Smooth muscle cell (in vitro differentiated cells): ENCODE results near the gene SSPN. TPM values are rescaled to one million over a fixed set of nuclear protein-coding genes. Genes with fewer than 3 reads are reported as not detected.

Experiments
- DNase-seq: peaks from one replicate; lab custom pipeline; 2025; ENCODE audit not compliant: unreplicated experiment; lab: John Stamatoyannopoulos, UW
- H2AFZ ChIP-seq: fragments of 200-600 bp; sonication (generic); 2 replicates; pipeline ENCODE4 v1.6.0; 2016; ENCODE audit warnings: antibody characterized with exemption, low read depth, mild to moderate bottlenecking
- H3F3A ChIP-seq: fragments of 200-600 bp; sonication (generic); 2 replicates; pipeline ENCODE4 v1.6.0; 2017; ENCODE audit warnings: antibody characterized with exemption, low read depth
- H3K27ac ChIP-seq: fragments of 200-600 bp; sonication (generic); 2 replicates; pipeline ENCODE4 v1.5.1; 2016; ENCODE audit warnings: low read depth, mild to moderate bottlenecking
- H3K27me3 ChIP-seq: fragments of 200-600 bp; sonication (generic); 2 replicates; pipeline ENCODE4 v1.6.1; 2016; ENCODE audit warnings: low read depth, mild to moderate bottlenecking
- H3K36me3 ChIP-seq: fragments of 200-600 bp; sonication (generic); 2 replicates; pipeline ENCODE4 v1.5.1; 2016; ENCODE audit warnings: low read depth
- H3K4me1 ChIP-seq: fragments of 200-600 bp; sonication (generic); 2 replicates; pipeline ENCODE4 v1.5.1; 2016; ENCODE audit warnings: low read depth
- H3K4me2 ChIP-seq: fragments of 200-600 bp; sonication (generic); 2 replicates; pipeline ENCODE4 v1.6.0; 2016; ENCODE audit warnings: mild to moderate bottlenecking
- H3K4me3 ChIP-seq: fragments of 200-600 bp; sonication (generic); 2 replicates; pipeline ENCODE4 v1.5.1; 2016; ENCODE audit warnings: mild to moderate bottlenecking
- H3K79me2 ChIP-seq: fragments of 200-600 bp; sonication (generic); 2 replicates; pipeline ENCODE4 v1.6.0; 2016; ENCODE audit warnings: low read depth, mild to moderate bottlenecking
- H3K9ac ChIP-seq: fragments of 200-600 bp; sonication (generic); 2 replicates; pipeline ENCODE4 v1.6.0; 2016; ENCODE audit warnings: low read depth
- H3K9me3 ChIP-seq: fragments of 200-600 bp; sonication (generic); replicated peaks from 2 replicates; pipeline ENCODE4 v1.5.1; 2016; ENCODE audit warnings: low read depth
- H4K20me1 ChIP-seq: fragments of 200-600 bp; sonication (generic); 2 replicates; pipeline ENCODE4 v1.6.0; 2016; ENCODE audit warnings: low read depth
- WGBS: methylation state at CpG from one replicate; pipeline ENCODE4 v1.1.7; 2016; ENCODE audit warnings: low lambda C conversion rate; 5-methylcytosine and 5-hydroxymethylcytosine counted together
- polyA plus RNA-seq: library from polyadenylated mRNA; unstranded; fragments of >200 nt; fragmentation: Nextera tagmentation; extraction: Ambion mirVana; gene quantifications from 2 replicates; pipeline ENCODE4 v1.2.1, GENCODE V29; 2016
- total RNA-seq: library from RNA; depleted of rRNA; stranded (reverse); fragments of >200 nt; gene quantifications from 2 replicates; pipeline ENCODE4 v1.2.3, GENCODE V29; 2014
- TF ChIP-seq, protein P1 (sequence below): fragments of 200-600 bp; sonication (generic); IDR thresholded peaks from 2 replicates; pipeline ENCODE4 v1.5.1; 2017; ENCODE audit warnings: borderline replicate concordance, mild to moderate bottlenecking, antibody characterized with exemption; ENCODE audit not compliant: insufficient read depth, poor library complexity, severe bottlenecking

The SSPN gene
- total and polyA plus RNA-seq, 2 experiments from 2014 or later = 22.6 to 24.4 TPM

DNA sequence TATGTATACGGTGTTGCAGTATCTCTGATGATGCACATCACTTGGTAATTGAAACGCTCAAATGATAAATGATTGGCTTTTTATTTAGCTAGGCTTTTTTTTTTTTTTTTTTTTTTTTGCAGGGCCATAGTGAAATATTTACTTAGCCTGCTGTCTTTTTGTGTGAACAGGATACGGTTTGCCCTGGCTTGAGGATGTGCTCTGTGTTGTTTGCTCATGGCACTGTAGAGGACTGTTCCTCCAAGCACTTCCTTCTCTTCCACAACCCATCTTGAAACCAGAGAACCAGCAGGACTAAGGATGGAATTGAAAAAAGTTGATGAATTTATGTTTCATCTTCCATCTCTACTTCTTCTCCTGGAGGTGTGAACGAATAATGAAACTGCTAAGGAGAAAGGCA lies 15.5 kb upstream of the SSPN start:
- no peak for DNase-seq
- Histone ChIP-seq H3K4me2 (no peak overlapping the region), H3K9ac (no peak overlapping the region), H2AFZ (no peak overlapping the region), H3K4me1 (no peaks in the 10 kb centered on the region), H3K27me3 (no peaks in the 10 kb centered on the region), H3K27ac (no peak overlapping the region), H3K36me3 (no peaks in the 10 kb centered on the region), H3F3A (no peaks in the 10 kb centered on the region), H3K79me2 (no peaks in the 10 kb centered on the region), H3K9me3 (no peaks in the 10 kb centered on the region), H4K20me1 (no peaks in the 10 kb centered on the region), H3K4me3 (no peak overlapping the region)
- 87% methylated on average over 4 of the region's 4 CpGs for WGBS
- TF ChIP-seq, protein P1, sequence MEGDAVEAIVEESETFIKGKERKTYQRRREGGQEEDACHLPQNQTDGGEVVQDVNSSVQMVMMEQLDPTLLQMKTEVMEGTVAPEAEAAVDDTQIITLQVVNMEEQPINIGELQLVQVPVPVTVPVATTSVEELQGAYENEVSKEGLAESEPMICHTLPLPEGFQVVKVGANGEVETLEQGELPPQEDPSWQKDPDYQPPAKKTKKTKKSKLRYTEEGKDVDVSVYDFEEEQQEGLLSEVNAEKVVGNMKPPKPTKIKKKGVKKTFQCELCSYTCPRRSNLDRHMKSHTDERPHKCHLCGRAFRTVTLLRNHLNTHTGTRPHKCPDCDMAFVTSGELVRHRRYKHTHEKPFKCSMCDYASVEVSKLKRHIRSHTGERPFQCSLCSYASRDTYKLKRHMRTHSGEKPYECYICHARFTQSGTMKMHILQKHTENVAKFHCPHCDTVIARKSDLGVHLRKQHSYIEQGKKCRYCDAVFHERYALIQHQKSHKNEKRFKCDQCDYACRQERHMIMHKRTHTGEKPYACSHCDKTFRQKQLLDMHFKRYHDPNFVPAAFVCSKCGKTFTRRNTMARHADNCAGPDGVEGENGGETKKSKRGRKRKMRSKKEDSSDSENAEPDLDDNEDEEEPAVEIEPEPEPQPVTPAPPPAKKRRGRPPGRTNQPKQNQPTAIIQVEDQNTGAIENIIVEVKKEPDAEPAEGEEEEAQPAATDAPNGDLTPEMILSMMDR = no peak

DNA sequence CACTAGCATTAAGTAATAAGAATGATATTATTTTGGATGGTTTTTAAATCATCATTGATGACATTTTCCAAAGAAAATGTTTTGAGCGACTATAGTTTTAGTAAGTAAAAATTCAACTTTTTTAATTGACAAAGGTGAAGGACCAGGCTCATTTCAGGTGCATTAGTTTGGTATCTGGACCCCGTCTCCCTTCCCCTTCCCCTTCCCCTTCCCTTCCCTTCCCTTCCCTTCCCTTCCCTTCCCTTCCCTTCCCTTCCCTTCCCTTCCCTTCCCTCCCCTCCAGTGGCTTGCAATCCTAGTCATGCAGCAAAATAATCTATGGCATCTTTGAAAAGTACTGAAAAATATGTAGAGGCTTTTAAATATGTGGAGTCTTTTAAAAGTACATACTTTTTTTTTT lies 13.0 kb upstream of the SSPN start:
- Histone ChIP-seq H3K9me3 (no peaks in the 10 kb centered on the region), H3K36me3 (no peaks in the 10 kb centered on the region), H3K27me3 (no peaks in the 10 kb centered on the region), H4K20me1 (no peaks in the 10 kb centered on the region), H3K4me2 (no peak overlapping the region), H3K4me3 (no peak overlapping the region), H3K27ac (no peak overlapping the region), H2AFZ (no peak overlapping the region), H3K9ac (no peak overlapping the region), H3K4me1 (no peaks in the 10 kb centered on the region), H3F3A (no peaks in the 10 kb centered on the region), H3K79me2 (no peaks in the 10 kb centered on the region)
- TF ChIP-seq, protein P1 = no peak
- DNase-seq = no peak
- WGBS = 92% methylated on average over 2 of the region's 2 CpGs

DNA sequence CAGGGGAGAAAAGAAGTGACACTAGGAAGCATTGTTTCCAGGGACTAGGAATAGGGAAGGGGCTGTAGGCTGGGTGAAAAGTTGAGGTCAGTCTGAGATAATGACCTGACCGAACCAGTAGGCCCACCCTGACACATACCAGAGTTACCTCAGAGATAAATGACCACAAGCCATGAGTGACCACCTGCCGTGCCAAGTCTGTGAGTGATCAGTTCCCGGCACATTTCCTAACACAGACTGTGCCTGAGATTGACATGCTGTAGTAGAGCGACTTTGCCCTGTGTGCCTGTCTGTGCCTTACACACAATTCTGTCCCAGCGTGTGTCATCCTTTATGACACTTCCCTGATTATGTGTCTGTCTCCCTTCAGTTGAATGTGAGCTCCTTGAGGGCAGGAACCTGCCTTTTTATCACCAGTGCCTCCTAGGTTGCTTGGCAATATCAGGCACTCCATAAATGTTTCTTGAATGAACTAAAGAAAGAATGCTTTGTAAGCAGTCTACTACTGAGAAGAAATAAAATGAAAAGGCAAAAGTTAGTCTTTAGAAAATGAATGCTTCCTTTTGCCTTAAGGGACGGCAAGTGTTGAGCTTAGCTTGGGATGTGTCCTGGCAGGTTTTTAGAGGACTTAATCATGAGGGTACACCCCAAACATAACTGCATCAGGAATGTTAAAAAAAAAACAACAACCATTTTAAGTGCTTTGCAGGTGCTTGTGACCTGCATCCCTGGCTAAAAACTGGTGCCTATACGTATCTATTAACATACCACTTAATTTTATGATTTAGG lies 9.6 kb upstream of the SSPN start:
- H3K27me3 ChIP-seq = no peaks in the 10 kb centered on the region
- H3K4me1 ChIP-seq = peaks cover 6% of the 10 kb centered on the region
- no peak overlapping the region for H3K27ac ChIP-seq
- no peaks in the 10 kb centered on the region for H4K20me1 ChIP-seq
- 74% methylated on average over 7 of the region's 7 CpGs for WGBS
- TF ChIP-seq, protein P1 = no peak
- H2AFZ ChIP-seq = no peak overlapping the region
- no peaks in the 10 kb centered on the region for H3K36me3 ChIP-seq
- peaks cover 10% of the 10 kb centered on the region for H3F3A ChIP-seq
- H3K4me3 ChIP-seq = no peak overlapping the region
- H3K9me3 ChIP-seq = no peaks in the 10 kb centered on the region
- H3K79me2 ChIP-seq = no peaks in the 10 kb centered on the region
- no peak overlapping the region for H3K4me2 ChIP-seq
- DNase-seq = no peak
- no peak overlapping the region for H3K9ac ChIP-seq
